Measurements from ENCODE around the gene NDUFS4. TPM values are rescaled to one million over a fixed set of nuclear protein-coding genes. Genes with fewer than 3 reads are reported as not detected.

NDUFS4 gene
- total RNA-seq, 4 donors from 2014 or later: 79.5 to 158 (median 115) TPM

GRCh38 chr5:53645078-53645477, 84.6 kb downstream of the NDUFS4 start:
- TF ChIP-seq CTCF (IDR thresholded peaks at IDR 0.05; ENCODE audit: low read depth): no peak

GRCh38 chr5:53649352-53649751, 88.9 kb downstream of the NDUFS4 start:
- no peak for TF ChIP-seq CTCF (IDR thresholded peaks at IDR 0.05; ENCODE audit: low read depth)

GRCh38 chr5:53667621-53668020, 107.2 kb downstream of the NDUFS4 start:
- TF ChIP-seq CTCF (IDR thresholded peaks at IDR 0.05; ENCODE audit: low read depth): no peak

- TF ChIP-seq CTCF (IDR thresholded peaks at IDR 0.05; ENCODE audit: low read depth): no peak
Observed at GRCh38 chr5:53671447-53671846, 111.0 kb downstream of the NDUFS4 start.

- TF ChIP-seq CTCF (IDR thresholded peaks at IDR 0.05; ENCODE audit: low read depth): no peak
Observed at GRCh38 chr5:53674121-53674520, 113.7 kb downstream of the NDUFS4 start.

GRCh38 chr5:53677632-53678031, 117.2 kb downstream of the NDUFS4 start:
- no peak for TF ChIP-seq CTCF (IDR thresholded peaks at IDR 0.05; ENCODE audit: low read depth)

GRCh38 chr5:53678981-53679660, 118.7 kb downstream of the NDUFS4 start:
- no peak for TF ChIP-seq CTCF (IDR thresholded peaks at IDR 0.05; ENCODE audit: low read depth)

Measured in subcutaneous adipose tissue (tissue), 4 donors.